ENCODE results near the gene RBMS3.
"Not testable (repeated sequence)": the region's sequence is repeated elsewhere in the genome, so short reads cannot be mapped to it uniquely, and the experiment has no call there.

Gene RBMS3

GRCh38 chr3:30024466-30024865 lies 743.6 kb downstream of the RBMS3 start:
- no peak for DNase-seq (ENCODE audit: low read depth)

GRCh38 chr3:30026851-30027250 lies 746.0 kb downstream of the RBMS3 start:
- no peak for DNase-seq (ENCODE audit: low read depth)

GRCh38 chr3:30034246-30034991 lies 753.5 kb downstream of the RBMS3 start:
- DNase-seq (ENCODE audit: low read depth) = no peak

GRCh38 chr3:30035935-30036567 lies 755.2 kb downstream of the RBMS3 start:
- DNase-seq (ENCODE audit: low read depth) = no peak

- DNase-seq (ENCODE audit: low read depth) = no peak
Measured at GRCh38 chr3:30040126-30040525, 759.3 kb downstream of the RBMS3 start.

- DNase-seq (ENCODE audit: low read depth) = not testable (repeated sequence)
Measured at GRCh38 chr3:30041481-30041880, 760.6 kb downstream of the RBMS3 start.

GRCh38 chr3:30042274-30042859 lies 761.5 kb downstream of the RBMS3 start:
- DNase-seq (ENCODE audit: low read depth) = peak; percentile 39

- no peak for DNase-seq (ENCODE audit: low read depth)
Measured at GRCh38 chr3:30042916-30043555, 762.2 kb downstream of the RBMS3 start.

- DNase-seq (ENCODE audit: low read depth) = no peak
Measured at GRCh38 chr3:30044515-30044914, 763.6 kb downstream of the RBMS3 start.

GRCh38 chr3:30048431-30048830 lies 767.6 kb downstream of the RBMS3 start:
- DNase-seq (ENCODE audit: low read depth) = no peak

GRCh38 chr3:30050116-30050515 lies 769.2 kb downstream of the RBMS3 start:
- not testable (repeated sequence) for DNase-seq (ENCODE audit: low read depth)

- DNase-seq (ENCODE audit: low read depth) = no peak
Measured at GRCh38 chr3:30059240-30059639, 778.4 kb downstream of the RBMS3 start.

All from stimulated activated CD4-positive, alpha-beta T cell treated with anti-CD3 and anti-CD28 coated beads, Interleukin-2, amount 100 ng/mL, for 4 hours (primary cell).